ENCODE measurements around the gene LINC01488. TPM values are rescaled to one million over a fixed set of nuclear protein-coding genes. Genes with fewer than 3 reads are reported as not detected.

Gene LINC01488
- total RNA-seq, 1 donor from 2014 or later, result not detected

- Histone ChIP-seq H3K4me1 (peaks cover 32% of the 10 kb centered on the region), H3K27ac (peak overlapping the region; percentile 87), H3K27me3 (no peaks in the 10 kb centered on the region), H3K9me3 (no peaks in the 10 kb centered on the region), H3K36me3 (no peaks in the 10 kb centered on the region), H3K4me3 (no peak overlapping the region)
- intact Hi-C loops (cut with DNase I), result no loop called here
- no peak for TF ChIP-seq CTCF (IDR thresholded peaks at IDR 0.05)
- DNase-seq (peak; percentile 84), ATAC-seq (peak; percentile 83)
Measured at GRCh38 chr11:69539416-69540117, 58.1 kb downstream of the LINC01488 start.

- TF ChIP-seq CTCF (IDR thresholded peaks at IDR 0.05), result peak; percentile 20
- peaks cover 32% of the 10 kb centered on the region for H3K4me1 ChIP-seq
- DNase-seq, result peak; percentile 73
- intact Hi-C loops (cut with DNase I), result no loop called here
- peak overlapping the region; percentile 87 for H3K27ac ChIP-seq
- H3K4me3 ChIP-seq, result no peak overlapping the region
- peak; percentile 51 for ATAC-seq
- no peaks in the 10 kb centered on the region for H3K36me3 ChIP-seq
- H3K9me3 ChIP-seq, result no peaks in the 10 kb centered on the region
- H3K27me3 ChIP-seq, result no peaks in the 10 kb centered on the region
Measured at GRCh38 chr11:69540118-69541000, 58.9 kb downstream of the LINC01488 start.

- TF ChIP-seq CTCF (IDR thresholded peaks at IDR 0.05), result no peak
- H3K27ac ChIP-seq, result peak overlapping the region; percentile 87
- peaks cover 32% of the 10 kb centered on the region for H3K4me1 ChIP-seq
- intact Hi-C loops (cut with DNase I), result no loop called here
- DNase-seq, result no peak
- no peaks in the 10 kb centered on the region for H3K27me3 ChIP-seq
- ATAC-seq, result no peak
- H3K36me3 ChIP-seq, result no peaks in the 10 kb centered on the region
- H3K4me3 ChIP-seq, result no peak overlapping the region
- H3K9me3 ChIP-seq, result no peaks in the 10 kb centered on the region
Measured at GRCh38 chr11:69541001-69541285, 59.5 kb downstream of the LINC01488 start.

GRCh38 chr11:69541501-69542313 is 60.2 kb downstream of the LINC01488 start:
- DNase-seq, result peak; percentile 71
- H3K27ac ChIP-seq, result no peak overlapping the region
- intact Hi-C loops (cut with DNase I), result no loop called here

More at GRCh38 chr11:69541501-69542313, 60.2 kb downstream of the LINC01488 start:
- ATAC-seq, result peak; percentile 64
- Histone ChIP-seq H3K4me1 (peaks cover 32% of the 10 kb centered on the region), H3K36me3 (no peaks in the 10 kb centered on the region), H3K27me3 (no peaks in the 10 kb centered on the region), H3K4me3 (no peak overlapping the region), H3K9me3 (no peaks in the 10 kb centered on the region)
- TF ChIP-seq CTCF (IDR thresholded peaks at IDR 0.05), result no peak

Data from upper lobe of right lung (tissue), 1 donor.